ENCODE results near the gene UBR2. TPM values are rescaled to one million over a fixed set of nuclear protein-coding genes. Genes with fewer than 3 reads are reported as not detected.

The UBR2 gene
- total and polyA plus RNA-seq, 9 of the 15 experiments (the other 6 are each of a cell fraction or from before 2014, with no cell fraction given), result 9.1 to 38.9 (median 23.4) TPM

DNA sequence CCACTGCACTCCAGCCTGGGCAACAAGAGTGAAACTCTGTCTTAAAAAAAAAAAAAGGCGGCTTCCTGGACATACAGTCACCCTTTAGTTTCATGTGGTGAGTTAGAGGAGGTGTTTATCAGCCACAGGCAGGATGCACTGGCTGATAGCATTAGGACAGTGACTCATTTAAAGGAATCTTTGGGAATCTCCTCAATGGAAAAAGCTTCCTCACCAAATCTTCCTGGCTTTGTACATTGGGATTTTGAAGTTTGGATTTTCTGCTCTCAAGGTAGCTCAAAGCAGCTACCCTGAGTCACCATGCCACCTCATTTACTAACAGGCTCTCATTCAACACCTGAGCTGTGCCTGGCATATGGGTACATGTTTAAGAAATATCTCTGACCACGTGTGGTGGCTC, 138.4 kb downstream of the UBR2 start (continued):
- TF ChIP-seq ATF3 (IDR thresholded peaks at IDR 0.05), result peak; percentile 82
- TF ChIP-seq ATF3 (CRISPR knock-in tag; conservative IDR thresholded peaks at IDR 0.05), result no peak; the same call in 1 of the 2 replicates
- 0 out of 2 replicates have a peak, but pooled peaks have one; percentile 20 for TF ChIP-seq SMAD4 (CRISPR knock-in tag; conservative IDR thresholded peaks at IDR 0.05)
- TF ChIP-seq CBFA2T2 (conservative IDR thresholded peaks at IDR 0.05), result peak; percentile 44; the same call in 1 of the 2 replicates
- TF ChIP-seq ATF7 (IDR thresholded peaks at IDR 0.05), result 0 out of 2 replicates have a peak, but pooled peaks have one; percentile 28
- peak; percentile 85 for TF ChIP-seq JUN (IDR thresholded peaks at IDR 0.05; ENCODE audit: borderline replicate concordance, low read depth, low read length)
- TF ChIP-seq JUN (CRISPR knock-in tag; IDR thresholded peaks at IDR 0.05; ENCODE audit: borderline replicate concordance), result no peak
- peak; percentile 34; the same call in 1 of the 2 replicates for TF ChIP-seq ETV1 (tag; conservative IDR thresholded peaks at IDR 0.05; ENCODE audit: low read depth)
- peak; percentile 72 for TF ChIP-seq TCF3 (CRISPR knock-in tag; IDR thresholded peaks at IDR 0.05)
- no peak for TF ChIP-seq WHSC1 (IDR thresholded peaks at IDR 0.05; ENCODE audit: low read length)
- TF ChIP-seq DPF2 (IDR thresholded peaks at IDR 0.05), result peak; percentile 83
- TF ChIP-seq LEF1 (IDR thresholded peaks at IDR 0.05), result no peak
- peak; percentile 37 for TF ChIP-seq EP300 (IDR thresholded peaks at IDR 0.05; ENCODE audit: low read length)
- 0 out of 2 replicates have a peak, but pooled peaks have one; percentile 65 for TF ChIP-seq HDAC2 (IDR thresholded peaks at IDR 0.05)
- no peak; a peak in 2 of 4 replicates for TF ChIP-seq NRF1 (conservative IDR thresholded peaks at IDR 0.05 in 1 of 2, IDR thresholded peaks at IDR 0.05 in 1 of 2)
- peak; percentile 90 for TF ChIP-seq SMARCA4 (IDR thresholded peaks at IDR 0.05)
- TF ChIP-seq TAL1 (IDR thresholded peaks at IDR 0.05), result peak; percentile 59
- 0 out of 2 replicates have a peak, but pooled peaks have one; percentile 22 for TF ChIP-seq JUNB (CRISPR knock-in tag; conservative IDR thresholded peaks at IDR 0.05)
- peak; percentile 72 for TF ChIP-seq CBFA2T3 (IDR thresholded peaks at IDR 0.05)
- peak; percentile 66; the same call in 1 of the 2 replicates for TF ChIP-seq TEAD4 (IDR thresholded peaks at IDR 0.05; ENCODE audit: low read length)
- no peak for TF ChIP-seq TEAD4 (CRISPR knock-in tag; IDR thresholded peaks at IDR 0.05; ENCODE audit: borderline replicate concordance)
